OCI-LY7 (cell line): ENCODE data around the gene WDR82. TPM values are rescaled to one million over a fixed set of nuclear protein-coding genes. Genes with fewer than 3 reads are reported as not detected.

Experiments
- BruUV-seq: library from RNA; stranded (reverse); fragments of 400-500 nt; replicated peaks from 2 replicates; lab custom pipeline; 2021; lab: Mats Ljungman, UMichigan
- CTCF ChIA-PET: fragments of 300-600 bp; sonication (Branson Sonifier 250); formaldehyde crosslinking; loops from one replicate; lab custom pipeline; 2022; ENCODE audit warnings: antibody characterized with exemption; ENCODE audit not compliant: unreplicated experiment; lab: Charles Lee
- POLR2A ChIA-PET: fragments of 300-600 bp; sonication (Branson Sonifier 250); formaldehyde crosslinking; loops from one replicate; lab custom pipeline; 2022; ENCODE audit warnings: antibody characterized with exemption; lab: Charles Lee
- DNase-seq: peaks from one replicate; pipeline ENCODE4 v3.0.0-alpha.2; 2015; ENCODE audit warnings: low spot score
- H2AFZ ChIP-seq: fragments of 200-600 bp; sonication (generic), shearing (Covaris generic); 2 replicates; pipeline ENCODE4 v1.6.1; 2014; ENCODE audit warnings: mild to moderate bottlenecking, antibody characterized with exemption, low read length, moderate library complexity
- H3K27ac ChIP-seq: fragments of 200-600 bp; sonication (generic); 2 replicates; pipeline ENCODE4 v1.5.1; 2014; ENCODE audit warnings: mixed run types, low read depth, mild to moderate bottlenecking, moderate library complexity, low read length, inconsistent platforms; ENCODE audit not compliant: poor library complexity, severe bottlenecking
- H3K36me3 ChIP-seq: fragments of 200-600 bp; sonication (generic); 2 replicates; pipeline ENCODE4 v1.6.1; 2014; ENCODE audit warnings: mild to moderate bottlenecking, antibody characterized with exemption, low read length, moderate library complexity, mixed read lengths; ENCODE audit not compliant: insufficient read depth
- H3K4me1 ChIP-seq: fragments of 200-600 bp; sonication (generic); 2 replicates; pipeline ENCODE4 v1.5.1; 2014; ENCODE audit warnings: mild to moderate bottlenecking, low read length; ENCODE audit not compliant: insufficient read depth, poor library complexity, severe bottlenecking
- H3K4me2 ChIP-seq: fragments of 200-600 bp; sonication (generic); 2 replicates; pipeline ENCODE4 v1.6.1; 2014; ENCODE audit warnings: mild to moderate bottlenecking, low read length
- H3K4me3 ChIP-seq: fragments of 200-600 bp; sonication (generic); 2 replicates; pipeline ENCODE4 v1.5.1; 2014; ENCODE audit warnings: mild to moderate bottlenecking, low read depth, low read length; ENCODE audit not compliant: poor library complexity, severe bottlenecking
- H3K79me2 ChIP-seq: fragments of 200-600 bp; sonication (generic); 2 replicates; pipeline ENCODE4 v1.6.1; 2016; ENCODE audit warnings: low read depth, mild to moderate bottlenecking, low read length, moderate library complexity, mixed read lengths; ENCODE audit not compliant: insufficient read depth
- H3K9me2 ChIP-seq: fragments of 200-600 bp; sonication (generic); 2 replicates; pipeline ENCODE4 v1.6.1; 2016; ENCODE audit warnings: mild to moderate bottlenecking, low read length, mixed read lengths; ENCODE audit not compliant: insufficient read depth
- H3K9me3 ChIP-seq: fragments of 200-600 bp; sonication (generic); 2 replicates; pipeline ENCODE4 v1.6.1; 2014; ENCODE audit warnings: mild to moderate bottlenecking, mixed run types, low read length, mixed read lengths
- H4K20me1 ChIP-seq: fragments of 200-600 bp; sonication (generic); 2 replicates; pipeline ENCODE4 v1.6.1; 2014; ENCODE audit warnings: mild to moderate bottlenecking, antibody characterized with exemption, low read length, moderate library complexity, mixed read lengths; ENCODE audit not compliant: insufficient read depth
- CTCF ChIP-seq: fragments of 200-600 bp; sonication (generic); conservative IDR thresholded peaks from 2 replicates; pipeline ENCODE4 v1.5.1; 2014; ENCODE audit warnings: mild to moderate bottlenecking, antibody characterized with exemption, low read length, moderate library complexity, mixed read lengths
- EZH2phosphoT487 ChIP-seq: fragments of 200-600 bp; sonication (generic); IDR thresholded peaks from 2 replicates; pipeline ENCODE4 v1.6.1; 2018; ENCODE audit warnings: low read depth, borderline replicate concordance, mild to moderate bottlenecking, mixed run types, antibody characterized with exemption, low read length, moderate library complexity, mixed read lengths
- intact Hi-C: fragments of 100-400 bp; cut with micrococcal nuclease; formaldehyde crosslinking; loops from one replicate; pipeline ENCODE4 v1.10.0; 2022; ENCODE audit not compliant: unreplicated experiment
- total RNA-seq, 2 experiments: library from RNA; depleted of rRNA in 1 of 2; stranded (reverse); fragments of >200 nt in 1 of 2; shearing (Covaris generic) in 1 of 2; gene quantifications; 2 replicates each; pipeline ENCODE4 v1.2.3, GENCODE V29; 2014 to 2022

The WDR82 gene
- total RNA-seq, 2 experiments from 2014 or later: 38.5 to 67.9 TPM

GRCh38 chr3:52234516-52235447 lies 43.7 kb downstream of the WDR82 start:
- TF ChIP-seq CTCF (0 out of 2 replicates have a peak, but pooled peaks have one; percentile 15), EZH2phosphoT487 (no peak)
- Histone ChIP-seq H3K9me2 (no peaks in the 10 kb centered on the region), H4K20me1 (no peaks in the 10 kb centered on the region), H3K4me3 (no peak overlapping the region), H3K36me3 (peaks cover 36% of the 10 kb centered on the region), H3K79me2 (peaks cover 22% of the 10 kb centered on the region; the same call in 1 of the 2 replicates), H2AFZ (no peak overlapping the region), H3K4me1 (peaks cover 18% of the 10 kb centered on the region), H3K9me3 (no peaks in the 10 kb centered on the region), H3K4me2 (no peak overlapping the region), H3K27ac (no peak overlapping the region)
- ChIA-PET CTCF (interaction anchor here (1.0 kb wide), 1 partner anchor 9 kb away, joined by 4 read pairs; the partner anchor contains the start of gene TLR9), POLR2A (interaction anchor here (0.8 to 1.1 kb wide), 2 partner anchors 9 to 77 kb away, joined by 4 to 5 read pairs; partner anchors contain the start of gene TLR9)
- intact Hi-C loops: no loop called here
- DNase-seq: no peak
- no TSS peak for BruUV-seq

DNA sequence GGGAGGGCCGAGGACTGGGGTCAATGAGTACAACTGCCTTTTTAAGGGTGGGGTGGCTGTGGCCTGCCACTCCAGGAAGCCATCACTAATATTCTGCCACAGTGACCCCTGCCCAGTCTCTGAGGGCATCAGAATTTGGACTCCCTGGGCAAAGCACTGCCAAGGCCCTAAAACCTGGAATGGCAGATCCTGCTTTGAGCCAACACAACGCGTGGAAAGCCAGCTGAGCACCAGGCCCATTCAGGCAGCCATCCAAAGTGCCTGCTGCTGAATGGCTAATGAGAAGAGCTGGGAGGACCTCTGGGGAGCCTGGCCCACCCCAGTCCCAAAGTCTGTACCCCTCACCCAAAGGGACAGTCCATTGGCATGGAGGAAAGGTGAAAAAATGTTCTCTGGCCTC lies 44.5 kb downstream of the WDR82 start:
- peaks cover 16% of the 10 kb centered on the region for H3K4me1 ChIP-seq
- CTCF ChIA-PET: no interaction called here

DNA sequence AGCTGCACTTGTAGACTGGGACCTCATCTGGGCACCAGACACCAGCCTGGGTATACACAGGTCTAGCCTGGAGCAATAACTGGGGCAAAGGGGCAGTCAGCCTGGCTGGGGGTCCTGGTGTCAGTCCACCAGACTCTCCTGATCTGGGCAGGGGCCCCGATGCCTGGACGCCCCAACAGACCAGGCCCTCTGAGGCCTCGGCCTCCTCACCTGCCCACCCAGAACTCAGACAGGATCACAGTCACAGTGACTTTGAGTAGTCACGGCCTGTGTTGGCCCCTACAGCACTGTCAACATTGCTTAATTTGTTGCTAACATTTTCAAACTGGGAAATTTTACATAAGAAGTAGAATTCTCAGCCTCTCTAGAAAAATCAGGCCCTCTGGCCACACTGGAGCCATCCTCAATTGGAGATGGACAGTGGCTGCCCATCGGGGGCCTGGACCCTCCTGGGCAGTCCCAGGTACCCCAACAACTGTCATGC lies 45.3 kb downstream of the WDR82 start:
- DNase-seq: no peak
- TF ChIP-seq CTCF: no peak; the same call in 1 of the 2 replicates
- no peak for TF ChIP-seq EZH2phosphoT487
- CTCF ChIA-PET: no interaction called here
- H3K9me2 ChIP-seq: no peaks in the 10 kb centered on the region
- H3K4me3 ChIP-seq: no peak overlapping the region
- intact Hi-C loops: no loop called here
- H3K79me2 ChIP-seq: peaks cover 17% of the 10 kb centered on the region; the same call in 1 of the 2 replicates
- H3K36me3 ChIP-seq: peaks cover 49% of the 10 kb centered on the region
- H3K27ac ChIP-seq: no peak overlapping the region
- peaks cover 16% of the 10 kb centered on the region for H3K4me1 ChIP-seq
- no peaks in the 10 kb centered on the region for H3K9me3 ChIP-seq
- no peaks in the 10 kb centered on the region for H4K20me1 ChIP-seq
- no peak overlapping the region for H3K4me2 ChIP-seq
- H2AFZ ChIP-seq: no peak overlapping the region
- no TSS peak for BruUV-seq
- POLR2A ChIA-PET: interaction anchor here (0.7 kb wide), 1 partner anchor 106 kb away, joined by 4 read pairs; no protein-coding TSS in a partner anchor

More for the DNA sequence above, 44.5 kb downstream of the WDR82 start:
- peaks cover 22% of the 10 kb centered on the region; the same call in 1 of the 2 replicates for H3K79me2 ChIP-seq
- no TSS peak for BruUV-seq
- intact Hi-C loops: no loop called here
- H3K36me3 ChIP-seq: peaks cover 44% of the 10 kb centered on the region
- H4K20me1 ChIP-seq: no peaks in the 10 kb centered on the region
- POLR2A ChIA-PET: interaction anchor here (0.7 to 0.8 kb wide), 2 partner anchors 78 to 105 kb away, joined by 4 read pairs; no protein-coding TSS in a partner anchor
- DNase-seq: no peak
- H2AFZ ChIP-seq: no peak overlapping the region
- H3K9me2 ChIP-seq: no peaks in the 10 kb centered on the region
- H3K4me3 ChIP-seq: no peak overlapping the region
- TF ChIP-seq EZH2phosphoT487: no peak
- no peak overlapping the region for H3K4me2 ChIP-seq
- no peak overlapping the region for H3K27ac ChIP-seq
- H3K9me3 ChIP-seq: no peaks in the 10 kb centered on the region
